HCT116 (cell line): Measurements from ENCODE around the gene EHF. TPM values are rescaled to one million over a fixed set of nuclear protein-coding genes. Genes with fewer than 3 reads are reported as not detected.

Experiments
- ATAC-seq: fragments of 200-7000 bp; cut with Tn5 transposase; 2 replicates; pipeline ENCODE4 v1.9.1; 2020; ENCODE audit warnings: mild to moderate bottlenecking, moderate library complexity
- BruUV-seq: library from RNA; stranded (reverse); fragments of 400-500 nt; replicated peaks from 2 replicates; lab custom pipeline; 2021; lab: Mats Ljungman, UMichigan
- CTCF ChIA-PET: fragments of 300-600 bp; sonication (Branson Sonifier 250); formaldehyde crosslinking; loops from one replicate; lab custom pipeline; 2021; ENCODE audit warnings: antibody characterized with exemption; lab: Charles Lee
- POLR2A ChIA-PET: fragments of 300-600, 350-600 bp; sonication (Branson Sonifier 250); formaldehyde crosslinking; loops from one replicate; lab custom pipeline; 2021; ENCODE audit warnings: antibody characterized with exemption; lab: Charles Lee
- RAD21 ChIA-PET, 2 experiments: fragments of 300-600 bp; sonication (Branson Sonifier 250); formaldehyde crosslinking; loops; one replicate each; lab custom pipeline; 2023; ENCODE audit warnings: low total read pairs in 2 of 2; ENCODE audit not compliant: uncharacterized antibody in 2 of 2, unreplicated experiment in 2 of 2, low non-redundant PET in 1 of 2; lab: Charles Lee
- DNase-seq: peaks from one replicate; pipeline ENCODE4 v3.0.0-alpha.2; 2010; ENCODE audit warnings: low read depth, low spot score
- H2AFZ ChIP-seq: fragments of 200-600 bp; shearing (Covaris generic), sonication (generic); 2 replicates; pipeline ENCODE4 v1.6.1; 2017; ENCODE audit warnings: low read depth, mixed run types, mixed read lengths, antibody characterized with exemption, low read length; ENCODE audit not compliant: poor library complexity, severe bottlenecking
- H3K27ac ChIP-seq: 2 replicates; pipeline ENCODE4 v1.5.1; 2012; ENCODE audit warnings: low read depth, low read length
- H3K27me3 ChIP-seq: fragments of 200-600 bp; sonication (generic); 2 replicates; pipeline ENCODE4 v1.6.1; 2016; ENCODE audit warnings: mixed run types, low read length, mixed read lengths; ENCODE audit not compliant: insufficient read depth
- H3K36me3 ChIP-seq, 2 experiments: fragments of 200-500 bp in 1 of 2; fragments of 200-600 bp in 1 of 2; sonication (Bioruptor generic) in 1 of 2; sonication (generic) in 1 of 2; 2 replicates each; pipeline versions ENCODE4 v1.5.1 to v1.6.1; 2014 to 2016; ENCODE audit warnings: low read length in 2 of 2, inconsistent platforms in 1 of 2, mixed read lengths in 1 of 2, mixed run types in 1 of 2; ENCODE audit not compliant: insufficient read depth in 2 of 2, control insufficient read depth in 1 of 2
- H3K4me1 ChIP-seq, 2 experiments: fragments of 200-600 bp in 1 of 2; sonication (generic) in 1 of 2; 2 replicates each; pipeline versions ENCODE4 v1.5.1 to v1.6.1; 2012 to 2017; ENCODE audit warnings: low read length in 2 of 2, inconsistent platforms in 1 of 2, mild to moderate bottlenecking in 1 of 2, mixed read lengths in 1 of 2, mixed run types in 1 of 2, moderate library complexity in 1 of 2; ENCODE audit not compliant: insufficient read depth in 2 of 2, control insufficient read depth in 1 of 2
- H3K4me2 ChIP-seq: fragments of 200-600 bp; sonication (generic); 2 replicates; pipeline ENCODE4 v1.6.1; 2017; ENCODE audit warnings: mixed run types, low read length, mixed read lengths
- H3K4me3 ChIP-seq, 2 experiments: fragments of 200-600 bp in 1 of 2; sonication (generic) in 1 of 2; replicated peaks in 1 of 2; 2 replicates each; pipeline ENCODE4 v1.5.1; 2011 to 2016; ENCODE audit warnings: low read length in 2 of 2, control low read depth in 1 of 2, low read depth in 1 of 2, mild to moderate bottlenecking in 1 of 2, mixed read lengths in 1 of 2, mixed run types in 1 of 2
- H3K79me2 ChIP-seq: fragments of 200-600 bp; sonication (generic); 2 replicates; pipeline ENCODE4 v1.6.1; 2017; ENCODE audit warnings: mild to moderate bottlenecking, mixed run types, low read length, moderate library complexity, mixed read lengths; ENCODE audit not compliant: insufficient read depth
- H3K9ac ChIP-seq: fragments of 200-600 bp; sonication (generic); 2 replicates; pipeline ENCODE4 v1.6.1; 2016; ENCODE audit warnings: low read length, mixed read lengths
- H3K9me2 ChIP-seq: fragments of 200-600 bp; sonication (generic), shearing (Covaris generic); 2 replicates; pipeline ENCODE4 v1.6.1; 2017; ENCODE audit warnings: mixed run types, mild to moderate bottlenecking, moderate library complexity; ENCODE audit not compliant: insufficient read depth
- H3K9me3 ChIP-seq, 2 experiments: fragments of 200-500 bp in 1 of 2; fragments of 200-600 bp in 1 of 2; sonication (Bioruptor generic) in 1 of 2; sonication (generic) in 1 of 2; 2 replicates each; pipeline ENCODE4 v1.6.1; 2014 to 2017; ENCODE audit warnings: low read length in 2 of 2, mixed read lengths in 2 of 2, inconsistent platforms in 1 of 2, low read depth in 1 of 2, mild to moderate bottlenecking in 1 of 2, mixed run types in 1 of 2, moderate library complexity in 1 of 2; ENCODE audit not compliant: control insufficient read depth in 1 of 2, insufficient read depth in 1 of 2
- H4K20me1 ChIP-seq: fragments of 200-600 bp; sonication (generic), shearing (Covaris generic); 2 replicates; pipeline ENCODE4 v1.6.1; 2017; ENCODE audit warnings: mixed run types, mild to moderate bottlenecking, moderate library complexity; ENCODE audit not compliant: insufficient read depth
- CBX3 ChIP-seq: IDR thresholded peaks from 2 replicates; pipeline ENCODE4 v1.6.1; 2012; ENCODE audit warnings: low read depth
- CEBPB ChIP-seq: IDR thresholded peaks from 2 replicates; pipeline ENCODE4 v1.6.1; 2012; ENCODE audit warnings: low read depth
- EGR1 ChIP-seq: IDR thresholded peaks from 2 replicates; pipeline ENCODE4 v1.6.1; 2012; ENCODE audit warnings: low read depth
- EZH2 ChIP-seq: fragments of 200-600 bp; sonication (generic); IDR thresholded peaks from 2 replicates; pipeline ENCODE4 v1.6.1; 2017; ENCODE audit warnings: antibody characterized with exemption, mixed run types
- EZH2phosphoT487 ChIP-seq: fragments of 200-600 bp; IDR thresholded peaks from 2 replicates; pipeline ENCODE4 v1.6.1; 2018; ENCODE audit warnings: antibody characterized with exemption, borderline replicate concordance
- FOSL1 ChIP-seq: IDR thresholded peaks from 2 replicates; pipeline ENCODE4 v1.6.1; 2012; ENCODE audit warnings: low read depth
- JUND ChIP-seq: IDR thresholded peaks from 2 replicates; pipeline ENCODE4 v1.6.1; 2012
- POLR2AphosphoS5 ChIP-seq: IDR thresholded peaks from 2 replicates; pipeline ENCODE4 v1.6.1; 2011; ENCODE audit warnings: mild to moderate bottlenecking, low read depth, low read length, moderate library complexity
- SP1 ChIP-seq: IDR thresholded peaks from 2 replicates; pipeline ENCODE4 v1.6.1; 2012; ENCODE audit warnings: low read depth
- YY1 ChIP-seq: IDR thresholded peaks from 2 replicates; pipeline ENCODE4 v1.6.1; 2011; ENCODE audit warnings: low read length, low read depth, moderate library complexity, mild to moderate bottlenecking; ENCODE audit not compliant: insufficient replicate concordance; ENCODE audit errors: extremely low read depth
- ZBTB33 ChIP-seq: IDR thresholded peaks from 2 replicates; pipeline ENCODE4 v1.6.1; 2011; ENCODE audit warnings: mild to moderate bottlenecking, low read length, moderate library complexity; ENCODE audit not compliant: insufficient replicate concordance; ENCODE audit errors: extremely low read depth
- intact Hi-C: fragments of 100-400 bp; cut with micrococcal nuclease; formaldehyde crosslinking; loops from 2 replicates; pipeline ENCODE4 v1.10.0; 2022
- total RNA-seq: library from RNA; stranded (reverse); gene quantifications from one replicate; pipeline ENCODE4 v1.2.1, GENCODE V29; 2021; ENCODE audit not compliant: unreplicated experiment
- TF ChIP-seq, protein P1 (sequence below): IDR thresholded peaks from 2 replicates; pipeline ENCODE4 v1.6.1; 2012; ENCODE audit warnings: low read depth

Gene EHF
- total RNA-seq, 1 experiment from 2014 or later: 51.5 TPM

GRCh38 chr11:34655335-34656008 lies 34.6 kb downstream of the EHF start:
- RAD21 ChIA-PET: interaction anchor here in 1 of 2 experiments (0.7 to 2.8 kb wide), 4 partner anchors 24 to 69 kb away, joined by 3 to 10 read pairs (median 4); no protein-coding TSS in a partner anchor
- no peaks in the 10 kb centered on the region for H4K20me1 ChIP-seq
- peak overlapping the region; percentile 50; the same call in 1 of the 2 replicates for H3K27ac ChIP-seq
- no peak overlapping the region for H3K4me3 ChIP-seq
- H3K4me1 ChIP-seq: peaks cover 35 to 60% of the 10 kb centered on the region in 2 experiments
- peaks cover 0 to 27% of the 10 kb centered on the region in 2 experiments; a peak in 1 of 4 replicates for H3K36me3 ChIP-seq
- no peak for TF ChIP-seq EGR1
- TF ChIP-seq YY1: no peak
- TF ChIP-seq CEBPB: no peak
- TF ChIP-seq CBX3: no peak
- no peak; the same call in 1 of the 2 replicates for TF ChIP-seq JUND
- TF ChIP-seq SP1: no peak
- no peak for TF ChIP-seq EZH2
- no peak for TF ChIP-seq POLR2AphosphoS5
- TF ChIP-seq EZH2phosphoT487: no peak
- no peak for TF ChIP-seq ZBTB33
- TF ChIP-seq, protein P1, sequence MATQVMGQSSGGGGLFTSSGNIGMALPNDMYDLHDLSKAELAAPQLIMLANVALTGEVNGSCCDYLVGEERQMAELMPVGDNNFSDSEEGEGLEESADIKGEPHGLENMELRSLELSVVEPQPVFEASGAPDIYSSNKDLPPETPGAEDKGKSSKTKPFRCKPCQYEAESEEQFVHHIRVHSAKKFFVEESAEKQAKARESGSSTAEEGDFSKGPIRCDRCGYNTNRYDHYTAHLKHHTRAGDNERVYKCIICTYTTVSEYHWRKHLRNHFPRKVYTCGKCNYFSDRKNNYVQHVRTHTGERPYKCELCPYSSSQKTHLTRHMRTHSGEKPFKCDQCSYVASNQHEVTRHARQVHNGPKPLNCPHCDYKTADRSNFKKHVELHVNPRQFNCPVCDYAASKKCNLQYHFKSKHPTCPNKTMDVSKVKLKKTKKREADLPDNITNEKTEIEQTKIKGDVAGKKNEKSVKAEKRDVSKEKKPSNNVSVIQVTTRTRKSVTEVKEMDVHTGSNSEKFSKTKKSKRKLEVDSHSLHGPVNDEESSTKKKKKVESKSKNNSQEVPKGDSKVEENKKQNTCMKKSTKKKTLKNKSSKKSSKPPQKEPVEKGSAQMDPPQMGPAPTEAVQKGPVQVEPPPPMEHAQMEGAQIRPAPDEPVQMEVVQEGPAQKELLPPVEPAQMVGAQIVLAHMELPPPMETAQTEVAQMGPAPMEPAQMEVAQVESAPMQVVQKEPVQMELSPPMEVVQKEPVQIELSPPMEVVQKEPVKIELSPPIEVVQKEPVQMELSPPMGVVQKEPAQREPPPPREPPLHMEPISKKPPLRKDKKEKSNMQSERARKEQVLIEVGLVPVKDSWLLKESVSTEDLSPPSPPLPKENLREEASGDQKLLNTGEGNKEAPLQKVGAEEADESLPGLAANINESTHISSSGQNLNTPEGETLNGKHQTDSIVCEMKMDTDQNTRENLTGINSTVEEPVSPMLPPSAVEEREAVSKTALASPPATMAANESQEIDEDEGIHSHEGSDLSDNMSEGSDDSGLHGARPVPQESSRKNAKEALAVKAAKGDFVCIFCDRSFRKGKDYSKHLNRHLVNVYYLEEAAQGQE: no peak
- TF ChIP-seq FOSL1: no peak
- no peaks in the 10 kb centered on the region for H3K27me3 ChIP-seq
- DNase-seq (no peak), ATAC-seq (no peak)
- CTCF ChIA-PET: interaction anchor here (1.3 to 1.6 kb wide), 4 partner anchors 8 to 54 kb away, joined by 3 to 4 read pairs (median 3); no protein-coding TSS in a partner anchor
- intact Hi-C loops: loop anchor here (2.0 to 10.0 kb wide), 3 partner anchors 25 to 239 kb away; no protein-coding TSS in a partner anchor
- no peak overlapping the region for H2AFZ ChIP-seq
- no peaks in the 10 kb centered on the region for H3K9me3 ChIP-seq
- H3K4me2 ChIP-seq: peak overlapping the region; percentile 60
- no peaks in the 10 kb centered on the region for H3K79me2 ChIP-seq
- H3K9me2 ChIP-seq: no peaks in the 10 kb centered on the region
- POLR2A ChIA-PET: interaction anchor here (0.6 to 2.8 kb wide), 11 partner anchors 11 to 90 kb away, joined by 3 to 12 read pairs (median 4); partner anchors contain the start of gene EHF
- no TSS peak for BruUV-seq
- H3K9ac ChIP-seq: peak overlapping the region; percentile 57
